Astrocyte (in vitro differentiated cells and primary cell): ENCODE measurements around the gene GEMIN8. TPM values are rescaled to one million over a fixed set of nuclear protein-coding genes. Genes with fewer than 3 reads are reported as not detected.

Source experiments
- DNase-seq: peaks from one replicate; pipeline ENCODE4 v3.0.0-alpha.2; 2010; ENCODE audit warnings: low read depth
- FAIRE-seq: peaks from 2 replicates; lab custom pipeline; 2011; peaks lifted over from hg19 to GRCh38; lab: Jason Lieb, UNC
- H2AFZ ChIP-seq: 2 replicates; pipeline ENCODE4 v1.6.0; 2012; ENCODE audit warnings: low read depth, low read length, inconsistent platforms
- H3K27ac ChIP-seq: 2 replicates; pipeline ENCODE4 v1.5.1; 2011; ENCODE audit warnings: low read depth, low read length, inconsistent platforms
- H3K27me3 ChIP-seq: 2 replicates; pipeline ENCODE4 v1.6.0; 2011; ENCODE audit warnings: low read length, inconsistent platforms; ENCODE audit not compliant: insufficient read depth
- H3K36me3 ChIP-seq: 2 replicates; pipeline ENCODE4 v1.5.1; 2011; ENCODE audit warnings: low read length, inconsistent platforms; ENCODE audit not compliant: insufficient read depth
- H3K4me1 ChIP-seq: 2 replicates; pipeline ENCODE4 v1.5.1; 2011; ENCODE audit warnings: low read length, inconsistent platforms; ENCODE audit not compliant: insufficient read depth
- H3K4me2 ChIP-seq: 2 replicates; pipeline ENCODE4 v1.6.0; 2012; ENCODE audit warnings: low read length, inconsistent platforms
- H3K4me3 ChIP-seq: 2 replicates; pipeline ENCODE4 v1.5.1; 2011; ENCODE audit warnings: low read depth, mild to moderate bottlenecking, low read length, inconsistent platforms; ENCODE audit not compliant: insufficient read depth
- H3K79me2 ChIP-seq: 2 replicates; pipeline ENCODE4 v1.6.0; 2012; ENCODE audit warnings: mild to moderate bottlenecking, low read length, inconsistent platforms; ENCODE audit not compliant: insufficient read depth
- H3K9ac ChIP-seq: 2 replicates; pipeline ENCODE4 v1.6.0; 2012; ENCODE audit warnings: mild to moderate bottlenecking, low read length, inconsistent platforms
- H3K9me3 ChIP-seq: 2 replicates; pipeline ENCODE4 v1.5.1; 2012; ENCODE audit warnings: low read depth, mild to moderate bottlenecking, low read length, inconsistent platforms; ENCODE audit not compliant: insufficient read depth
- H4K20me1 ChIP-seq: 2 replicates; pipeline ENCODE4 v1.6.0; 2012; ENCODE audit warnings: low read length, inconsistent platforms; ENCODE audit not compliant: insufficient read depth
- H3K27ac Mint-ChIP-seq: one replicate; pipeline ENCODE4 v1.8.0; 2021; ENCODE audit warnings: mild to moderate bottlenecking, mixed read lengths; ENCODE audit not compliant: unreplicated experiment
- H3K27me3 Mint-ChIP-seq: one replicate; pipeline ENCODE4 v1.8.0; 2021; ENCODE audit warnings: low read depth, mixed read lengths; ENCODE audit not compliant: unreplicated experiment
- H3K36me3 Mint-ChIP-seq: one replicate; pipeline ENCODE4 v1.8.0; 2021; ENCODE audit warnings: low read depth, mixed read lengths; ENCODE audit not compliant: unreplicated experiment
- H3K4me1 Mint-ChIP-seq: one replicate; pipeline ENCODE4 v1.8.0; 2021; ENCODE audit warnings: low read depth, mixed read lengths; ENCODE audit not compliant: unreplicated experiment
- H3K4me3 Mint-ChIP-seq: one replicate; pipeline ENCODE4 v1.8.0; 2021; ENCODE audit warnings: mild to moderate bottlenecking, moderate library complexity, mixed read lengths; ENCODE audit not compliant: unreplicated experiment
- H3K9me3 Mint-ChIP-seq: one replicate; pipeline ENCODE4 v1.8.0; 2021; ENCODE audit warnings: mild to moderate bottlenecking, mixed read lengths; ENCODE audit not compliant: unreplicated experiment
- CTCF ChIP-seq: IDR thresholded peaks from 2 replicates; pipeline ENCODE4 v1.5.1; 2011; ENCODE audit warnings: low read depth, mild to moderate bottlenecking, inconsistent platforms, low read length, moderate library complexity; ENCODE audit not compliant: insufficient read depth
- EZH2 ChIP-seq: IDR thresholded peaks from 2 replicates; pipeline ENCODE4 v1.6.1; 2012; ENCODE audit warnings: mild to moderate bottlenecking, low read length, inconsistent platforms; ENCODE audit not compliant: insufficient read depth
- total RNA-seq: library from RNA; stranded (reverse); gene quantifications from 2 replicates; pipeline ENCODE4 v1.2.1, GENCODE V29; 2021

Gene GEMIN8
- total RNA-seq, 1 donor from 2014 or later: 10.5 TPM

- Mint-ChIP-seq H3K4me1 (no peaks in the 10 kb centered on the region), H3K27me3 (no peaks in the 10 kb centered on the region), H3K36me3 (no peaks in the 10 kb centered on the region), H3K9me3 (no peaks in the 10 kb centered on the region), H3K27ac (no peak overlapping the region), H3K4me3 (no peak overlapping the region)
- DNase-seq: no peak
- H3K79me2 ChIP-seq: no peaks in the 10 kb centered on the region
- no peak overlapping the region for H3K4me2 ChIP-seq
- no peaks in the 10 kb centered on the region for H3K36me3 ChIP-seq
- no peak overlapping the region for H3K27ac ChIP-seq
- no peak overlapping the region for H3K4me3 ChIP-seq
- TF ChIP-seq EZH2: no peak
- TF ChIP-seq CTCF: no peak
- H2AFZ ChIP-seq: no peak overlapping the region
- no peak for FAIRE-seq
- no peaks in the 10 kb centered on the region for H4K20me1 ChIP-seq
- H3K9ac ChIP-seq: no peak overlapping the region
- no peaks in the 10 kb centered on the region for H3K27me3 ChIP-seq
- no peaks in the 10 kb centered on the region for H3K9me3 ChIP-seq
- H3K4me1 ChIP-seq: no peaks in the 10 kb centered on the region
Measured at GRCh38 chrX:13996650-13997049, 33.0 kb downstream of the GEMIN8 start.

DNA sequence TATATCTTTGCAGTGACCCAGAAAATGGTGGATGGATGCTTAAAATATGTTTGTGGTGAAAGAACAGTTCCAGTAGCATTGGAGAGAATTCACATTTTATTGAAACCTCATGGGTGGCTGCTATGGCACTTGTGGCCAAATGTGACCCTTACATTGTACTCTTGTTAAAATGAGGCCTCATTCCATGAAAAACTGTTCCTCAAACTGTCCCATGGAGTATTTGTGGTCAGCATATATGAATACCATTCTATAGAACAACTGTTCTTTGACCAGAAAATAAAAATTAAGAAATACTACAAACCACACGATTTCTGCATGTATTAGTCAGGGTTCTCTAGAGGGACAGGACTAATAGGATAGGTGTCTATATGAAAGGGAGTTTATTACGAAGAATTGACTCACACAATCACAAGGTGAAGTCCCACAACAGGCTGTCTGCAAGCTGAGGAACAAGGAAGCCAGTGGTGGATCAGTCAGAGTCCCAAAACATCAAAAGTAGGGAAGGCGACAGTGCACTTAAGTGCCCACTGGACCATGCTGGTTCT, 35.1 kb downstream of the GEMIN8 start:
- Mint-ChIP-seq H3K27ac (no peak overlapping the region), H3K4me3 (no peak overlapping the region), H3K9me3 (no peaks in the 10 kb centered on the region), H3K36me3 (no peaks in the 10 kb centered on the region), H3K4me1 (no peaks in the 10 kb centered on the region), H3K27me3 (no peaks in the 10 kb centered on the region)
- Histone ChIP-seq H3K4me1 (no peaks in the 10 kb centered on the region), H2AFZ (no peak overlapping the region), H3K9ac (no peak overlapping the region), H3K36me3 (no peaks in the 10 kb centered on the region), H3K4me3 (no peak overlapping the region), H3K27me3 (no peaks in the 10 kb centered on the region), H3K9me3 (no peaks in the 10 kb centered on the region), H3K4me2 (no peak overlapping the region), H3K27ac (no peak overlapping the region), H3K79me2 (no peaks in the 10 kb centered on the region), H4K20me1 (no peaks in the 10 kb centered on the region)
- FAIRE-seq: no peak
- DNase-seq: no peak
- TF ChIP-seq CTCF: no peak
- no peak for TF ChIP-seq EZH2

GRCh38 chrX:13994104-13994503, 35.6 kb downstream of the GEMIN8 start:
- TF ChIP-seq EZH2: no peak
- no peak for TF ChIP-seq CTCF
- Mint-ChIP-seq H3K4me3 (no peak overlapping the region), H3K9me3 (no peaks in the 10 kb centered on the region), H3K27me3 (no peaks in the 10 kb centered on the region), H3K36me3 (no peaks in the 10 kb centered on the region), H3K4me1 (no peaks in the 10 kb centered on the region), H3K27ac (no peak overlapping the region)
- Histone ChIP-seq H3K36me3 (no peaks in the 10 kb centered on the region), H3K4me2 (no peak overlapping the region), H3K27me3 (no peaks in the 10 kb centered on the region), H3K4me1 (no peaks in the 10 kb centered on the region), H3K79me2 (no peaks in the 10 kb centered on the region), H3K9me3 (no peaks in the 10 kb centered on the region), H2AFZ (no peak overlapping the region), H4K20me1 (no peaks in the 10 kb centered on the region), H3K27ac (no peak overlapping the region), H3K4me3 (no peak overlapping the region), H3K9ac (no peak overlapping the region)
- FAIRE-seq (no peak), DNase-seq (no peak)
